HEK293T (cell line): ENCODE results near the gene SLC25A21.
A peak's percentile ranks its signal among the peaks of the same experiment; 100 is the strongest.

Experiments
- CTCF ChIA-PET: fragments of 350-600 bp; formaldehyde crosslinking; extraction: SDS; loops from one replicate; lab custom pipeline; 2021; ENCODE audit warnings: antibody characterized with exemption, inconsistent platforms; lab: Yijun Ruan, JAX
- POLR2A ChIA-PET: fragments of 350-600 bp; formaldehyde crosslinking; extraction: SDS; loops from one replicate; lab custom pipeline; 2020; ENCODE audit warnings: antibody characterized with exemption, inconsistent platforms; lab: Yijun Ruan, JAX
- DNase-seq: peaks from one replicate; pipeline ENCODE4 v3.0.0; 2012; ENCODE audit warnings: mixed read lengths; ENCODE audit errors: extremely low spot score
- ARNT ChIP-seq: fragments of 450-650 bp; IDR thresholded peaks from 2 replicates; pipeline ENCODE4 v1.6.1; 2017; ENCODE audit warnings: mild to moderate bottlenecking
- BHLHE40 ChIP-seq: fragments of 450-650 bp; IDR thresholded peaks from 2 replicates; pipeline ENCODE4 v1.6.1; 2016; ENCODE audit warnings: mild to moderate bottlenecking, moderate library complexity, borderline replicate concordance
- CTBP1 ChIP-seq: fragments of 450-650 bp; IDR thresholded peaks from 2 replicates; pipeline ENCODE4 v1.6.1; 2016; ENCODE audit warnings: borderline replicate concordance
- ELF4 ChIP-seq: fragments of 450-650 bp; IDR thresholded peaks from 2 replicates; pipeline ENCODE4 v1.6.1; 2017; ENCODE audit warnings: antibody characterized with exemption
- FOXA1 ChIP-seq: fragments of 450-650 bp; IDR thresholded peaks from 2 replicates; pipeline ENCODE4 v1.6.1; 2016; ENCODE audit warnings: mild to moderate bottlenecking
- FOXK2 ChIP-seq: fragments of 450-650 bp; IDR thresholded peaks from 2 replicates; pipeline ENCODE4 v1.6.1; 2016; ENCODE audit warnings: mild to moderate bottlenecking
- FOXM1 ChIP-seq: fragments of 450-650 bp; IDR thresholded peaks from 2 replicates; pipeline ENCODE4 v1.6.1; 2017; ENCODE audit warnings: mild to moderate bottlenecking, borderline replicate concordance
- HDGF ChIP-seq: fragments of 450-650 bp; IDR thresholded peaks from 2 replicates; pipeline ENCODE4 v1.6.1; 2017; ENCODE audit warnings: antibody characterized with exemption, borderline replicate concordance
- L3MBTL2 ChIP-seq: fragments of 450-650 bp; conservative IDR thresholded peaks from 2 replicates; pipeline ENCODE4 v1.6.1; 2016; ENCODE audit warnings: mild to moderate bottlenecking
- LEF1 ChIP-seq: fragments of 450-650 bp; IDR thresholded peaks from 2 replicates; pipeline ENCODE4 v1.6.1; 2017; ENCODE audit warnings: mild to moderate bottlenecking, borderline replicate concordance
- NFRKB ChIP-seq: fragments of 450-650 bp; IDR thresholded peaks from 2 replicates; pipeline ENCODE4 v1.6.1; 2016; ENCODE audit warnings: mild to moderate bottlenecking, moderate library complexity
- PKNOX1 ChIP-seq: fragments of 450-650 bp; IDR thresholded peaks from 2 replicates; pipeline ENCODE4 v1.6.1; 2016
- SP1 ChIP-seq: fragments of 450-650 bp; IDR thresholded peaks from 2 replicates; pipeline ENCODE4 v1.6.1; 2017
- SUZ12 ChIP-seq: fragments of 450-650 bp; IDR thresholded peaks from 2 replicates; pipeline ENCODE4 v1.6.1; 2016; ENCODE audit warnings: mild to moderate bottlenecking
- TARDBP ChIP-seq: fragments of 450-650 bp; IDR thresholded peaks from 2 replicates; pipeline ENCODE4 v1.6.1; 2016
- ZNF384 ChIP-seq: fragments of 450-650 bp; IDR thresholded peaks from 2 replicates; pipeline ENCODE4 v1.6.1; 2016

Gene SLC25A21

GRCh38 chr14:36747411-36748184, 424.8 kb downstream of the SLC25A21 start:
- TF ChIP-seq FOXA1: no peak
- TF ChIP-seq ELF4: no peak
- no peak for TF ChIP-seq TARDBP
- TF ChIP-seq FOXK2: no peak
- no peak for TF ChIP-seq HDGF
- TF ChIP-seq ZNF384: no peak
- no peak for TF ChIP-seq PKNOX1
- no peak for TF ChIP-seq NFRKB
- no peak for TF ChIP-seq FOXM1
- no peak for TF ChIP-seq CTBP1
- no peak for TF ChIP-seq ARNT
- ChIA-PET POLR2A (no interaction called here), CTCF (interaction anchor here (0.6 to 1.9 kb wide), 20 partner anchors 9 to 195 kb away, joined by 3 to 17 read pairs (median 4); partner anchors contain the start of gene PAX9)
- peak; percentile 54 for DNase-seq

- POLR2A ChIA-PET: no interaction called here
- CTCF ChIA-PET: interaction anchor here (1.1 to 1.9 kb wide), 6 partner anchors 9 to 196 kb away, joined by 3 to 15 read pairs (median 5); partner anchors contain the start of gene PAX9
- TF ChIP-seq PKNOX1 (no peak), LEF1 (no peak), HDGF (no peak), SUZ12 (no peak), SP1 (no peak), CTBP1 (no peak), TARDBP (no peak), FOXK2 (no peak), BHLHE40 (no peak), ARNT (no peak), L3MBTL2 (no peak), ZNF384 (no peak)
- DNase-seq: no peak
Observed at GRCh38 chr14:36746872-36747271, 425.5 kb downstream of the SLC25A21 start.

GRCh38 chr14:36741858-36742257, 430.5 kb downstream of the SLC25A21 start:
- TF ChIP-seq SUZ12: no peak
- no peak for TF ChIP-seq ELF4
- no peak for TF ChIP-seq CTBP1
- CTCF ChIA-PET: no interaction called here
- POLR2A ChIA-PET: no interaction called here
- DNase-seq: no peak

- TF ChIP-seq CTBP1 (no peak), BHLHE40 (no peak), ELF4 (no peak), FOXA1 (no peak), FOXK2 (no peak), LEF1 (no peak), FOXM1 (no peak), HDGF (no peak), ZNF384 (no peak), PKNOX1 (no peak), ARNT (no peak), SUZ12 (no peak), NFRKB (no peak)
- POLR2A ChIA-PET: interaction anchor here (1.0 kb wide), 1 partner anchor 111 kb away, joined by 3 read pairs; no protein-coding TSS in a partner anchor
- DNase-seq: no peak
- CTCF ChIA-PET: interaction anchor here (0.6 to 3.0 kb wide), 2 partner anchors 9 to 52 kb away, joined by 3 to 15 read pairs; no protein-coding TSS in a partner anchor
Observed at GRCh38 chr14:36738269-36738668, 434.1 kb downstream of the SLC25A21 start.

- TF ChIP-seq ARNT (no peak), BHLHE40 (no peak), ZNF384 (no peak), FOXM1 (no peak), SP1 (no peak), FOXA1 (no peak)
- ChIA-PET POLR2A (no interaction called here), CTCF (interaction anchor here (0.9 kb wide), 1 partner anchor 424 kb away, joined by 5 read pairs; no protein-coding TSS in a partner anchor)
- no peak for DNase-seq
Observed at GRCh38 chr14:36726128-36726527, 446.3 kb downstream of the SLC25A21 start.

- ChIA-PET CTCF (interaction anchor here (0.7 kb wide), 1 partner anchor 24 kb away, joined by 3 read pairs; no protein-coding TSS in a partner anchor), POLR2A (interaction anchor here (0.8 kb wide), 1 partner anchor 9 kb away, joined by 4 read pairs; no protein-coding TSS in a partner anchor)
- DNase-seq: no peak
- no peak for TF ChIP-seq ARNT
- no peak for TF ChIP-seq CTBP1
- TF ChIP-seq TARDBP: no peak
- TF ChIP-seq LEF1: no peak
- no peak for TF ChIP-seq ZNF384
- TF ChIP-seq ELF4: no peak
- TF ChIP-seq PKNOX1: no peak
- TF ChIP-seq L3MBTL2: no peak
- no peak for TF ChIP-seq FOXK2
- TF ChIP-seq SUZ12: no peak
- no peak for TF ChIP-seq BHLHE40
- no peak for TF ChIP-seq SP1
- no peak for TF ChIP-seq NFRKB
- TF ChIP-seq FOXA1: no peak
- no peak for TF ChIP-seq FOXM1
- no peak for TF ChIP-seq HDGF
Observed at GRCh38 chr14:36724162-36724561, 448.2 kb downstream of the SLC25A21 start.
